ENCODE measurements around the gene E2F4. TPM values are rescaled to one million over a fixed set of nuclear protein-coding genes. Genes with fewer than 3 reads are reported as not detected.

E2F4 gene
- total and polyA plus RNA-seq, 9 of the 15 experiments (the other 6 are each of a cell fraction or from before 2014, with no cell fraction given), result 9.7 to 139 (median 106) TPM

- TF ChIP-seq ZNF143 (CRISPR knock-in tag; IDR thresholded peaks at IDR 0.05) (0 out of 2 replicates have a peak, but pooled peaks have one; percentile 30), RBM15 (IDR thresholded peaks at IDR 0.05; ENCODE audit: insufficient read depth, low read length) (no peak), GTF2F1 (IDR thresholded peaks at IDR 0.05; ENCODE audit: low read depth, low read length) (no peak), ZNF124 (CRISPR knock-in tag; IDR thresholded peaks at IDR 0.05) (no peak), ZBTB1 (CRISPR knock-in tag; IDR thresholded peaks at IDR 0.05; ENCODE audit: borderline replicate concordance, low read depth) (peak; percentile 62; the same call in 1 of the 2 replicates), BRD4 (IDR thresholded peaks at IDR 0.05) (no peak; the same call in 1 of the 2 replicates), ZNF740 (CRISPR knock-in tag; IDR thresholded peaks at IDR 0.05) (peak; percentile 90), ZNF740 (tag; IDR thresholded peaks at IDR 0.05) (peak in 1 of 2 experiments; percentile 76; a peak in 2 of 4 replicates), ETS1 (conservative IDR thresholded peaks at IDR 0.05; ENCODE audit: control insufficient read depth, low read depth, low read length) (0 out of 2 replicates have a peak, but pooled peaks have one; percentile 20), MCM5 (IDR thresholded peaks at IDR 0.05; ENCODE audit: low read depth) (no peak), KLF16 (IDR thresholded peaks at IDR 0.05) (peak; percentile 28; the same call in 1 of the 2 replicates), ARID4B (CRISPR knock-in tag; IDR thresholded peaks at IDR 0.05) (peak; percentile 92), UBTF (IDR thresholded peaks at IDR 0.05; ENCODE audit: borderline replicate concordance in 1 of 2, low read depth in 2 of 2, low read length in 2 of 2) (peak; percentile 31 to 38; a peak in 1 of 4 replicates), MXI1 (IDR thresholded peaks at IDR 0.05; ENCODE audit: low read depth, low read length) (peak; percentile 55; the same call in 1 of the 2 replicates), BMI1 (IDR thresholded peaks at IDR 0.05; ENCODE audit: low read length) (no peak)
Observed at GRCh38 chr16:67246081-67246755, 54.3 kb downstream of the E2F4 start (continued).
